Lower leg skin (tissue), 3 donors: ENCODE data around the gene ARHGAP10.

Source experiments
- CTCF ChIP-seq, 3 donors: fragments of 450-650 bp; IDR thresholded peaks; one replicate each; pipeline ENCODE4 v1.5.1; 2016; ENCODE audit warnings: antibody characterized with exemption in 3 of 3, mild to moderate bottlenecking in 3 of 3, moderate library complexity in 2 of 3
- POLR2A ChIP-seq, 2 donors: fragments of 450-650 bp; IDR thresholded peaks; one replicate each; pipeline ENCODE4 v1.6.1; 2016 to 2017; ENCODE audit warnings: antibody characterized with exemption in 2 of 2, mild to moderate bottlenecking in 1 of 2, moderate library complexity in 1 of 2

GRCh38 chr4:147730333-147730732 lies 1.6 kb upstream of the ARHGAP10 start:
- no peak for TF ChIP-seq CTCF (IDR thresholded peaks at IDR 0.05)
- no peak for TF ChIP-seq POLR2A (IDR thresholded peaks at IDR 0.05)
